OCI-LY3 (cell line): ENCODE results near the gene RPH3AL.

Experiments used
- EZH2phosphoT487 ChIP-seq: fragments of 200-600 bp; shearing (Covaris generic); IDR thresholded peaks from 2 replicates; pipeline ENCODE4 v1.6.1; 2018; ENCODE audit warnings: antibody characterized with exemption, mixed run types, low read depth
- TF ChIP-seq, protein P1 (sequence below): fragments of 200-600, 300-600 bp; sonication (generic); IDR thresholded peaks from 2 replicates; pipeline ENCODE4 v1.5.1; 2014; ENCODE audit warnings: antibody characterized with exemption, low read length, low read depth

DNA sequence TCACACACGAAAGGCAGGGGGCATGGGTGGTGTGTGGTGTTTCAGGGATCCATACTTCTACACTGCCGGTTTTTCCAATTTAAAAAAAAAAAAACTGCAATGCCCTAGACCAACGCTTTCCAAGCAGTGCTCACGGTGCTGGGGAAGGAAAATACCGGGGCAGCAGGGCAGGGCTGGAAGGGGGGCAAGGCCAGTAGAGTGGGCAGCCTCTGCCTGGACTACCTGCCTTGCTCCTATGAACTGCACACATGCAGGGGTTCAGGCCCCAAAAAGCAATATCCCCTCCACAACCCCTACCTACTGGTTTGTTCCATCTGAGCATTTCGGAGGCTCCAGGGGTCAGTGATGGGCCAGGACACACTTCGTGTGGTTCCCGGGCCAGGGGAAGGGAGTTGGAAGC, 29.4 kb downstream of the RPH3AL start:
- TF ChIP-seq, protein P1, sequence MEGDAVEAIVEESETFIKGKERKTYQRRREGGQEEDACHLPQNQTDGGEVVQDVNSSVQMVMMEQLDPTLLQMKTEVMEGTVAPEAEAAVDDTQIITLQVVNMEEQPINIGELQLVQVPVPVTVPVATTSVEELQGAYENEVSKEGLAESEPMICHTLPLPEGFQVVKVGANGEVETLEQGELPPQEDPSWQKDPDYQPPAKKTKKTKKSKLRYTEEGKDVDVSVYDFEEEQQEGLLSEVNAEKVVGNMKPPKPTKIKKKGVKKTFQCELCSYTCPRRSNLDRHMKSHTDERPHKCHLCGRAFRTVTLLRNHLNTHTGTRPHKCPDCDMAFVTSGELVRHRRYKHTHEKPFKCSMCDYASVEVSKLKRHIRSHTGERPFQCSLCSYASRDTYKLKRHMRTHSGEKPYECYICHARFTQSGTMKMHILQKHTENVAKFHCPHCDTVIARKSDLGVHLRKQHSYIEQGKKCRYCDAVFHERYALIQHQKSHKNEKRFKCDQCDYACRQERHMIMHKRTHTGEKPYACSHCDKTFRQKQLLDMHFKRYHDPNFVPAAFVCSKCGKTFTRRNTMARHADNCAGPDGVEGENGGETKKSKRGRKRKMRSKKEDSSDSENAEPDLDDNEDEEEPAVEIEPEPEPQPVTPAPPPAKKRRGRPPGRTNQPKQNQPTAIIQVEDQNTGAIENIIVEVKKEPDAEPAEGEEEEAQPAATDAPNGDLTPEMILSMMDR, result no peak
- TF ChIP-seq EZH2phosphoT487, result no peak
